Psoas muscle (tissue), 8 donors: ENCODE results near the gene TRAF3IP1. TPM values are rescaled to one million over a fixed set of nuclear protein-coding genes. Genes with fewer than 3 reads are reported as not detected.

Experiments used
- ATAC-seq, 4 donors: fragments of 200-7000 bp; cut with Tn5 transposase; one replicate each; pipeline ENCODE4 v1.9.1; 2020; ENCODE audit warnings: moderate library complexity in 3 of 4, mild to moderate bottlenecking in 2 of 4
- DNase-seq, 2 donors: peaks; one replicate each; pipeline ENCODE4 v3.0.0-alpha.2; 2020
- H3K27ac ChIP-seq: fragments of 200-600 bp; one replicate; pipeline ENCODE4 v1.8.0; 2022
- H3K27me3 ChIP-seq, 3 donors: fragments of 200-600 bp in 1 of 3; one replicate each; pipeline versions ENCODE4 v1.6.1 to v1.8.0; 2013 to 2022; ENCODE audit warnings: low read length in 2 of 3, mild to moderate bottlenecking in 2 of 3, moderate library complexity in 1 of 3; ENCODE audit not compliant: insufficient read depth in 3 of 3
- H3K36me3 ChIP-seq, 2 donors: fragments of 200-600 bp in 1 of 2; one replicate each; pipeline versions ENCODE4 v1.6.1 to v1.8.0; 2013 to 2022; ENCODE audit warnings: low read depth in 1 of 2, mild to moderate bottlenecking in 1 of 2, moderate library complexity in 1 of 2; ENCODE audit not compliant: insufficient read depth in 1 of 2
- H3K4me1 ChIP-seq: fragments of 200-600 bp; one replicate; pipeline ENCODE4 v1.8.0; 2022
- H3K4me3 ChIP-seq: fragments of 200-600 bp; one replicate; pipeline ENCODE4 v1.8.0; 2022; ENCODE audit warnings: mild to moderate bottlenecking
- H3K9me3 ChIP-seq: fragments of 200-600 bp; one replicate; pipeline ENCODE4 v1.8.0; 2022
- WGBS, 3 donors: extraction: QIAGEN DNeasy Blood & Tissue Kit; methylation state at CpG; one replicate each; pipeline versions ENCODE4 v1.1.6 to v1.1.7; 2013; 5-methylcytosine and 5-hydroxymethylcytosine counted together
- intact Hi-C, 2 donors: fragments of 100-400 bp; cut with DNase I; formaldehyde crosslinking; loops; one replicate each; pipeline versions ENCODE4 v1.11.0 to v1.14.2; 2022
- polyA plus RNA-seq, 3 donors: library from polyadenylated mRNA; stranded (reverse); fragments of 200-250 nt; gene quantifications; one replicate each; pipeline ENCODE4 v1.2.3, GENCODE V29; 2013
- total RNA-seq, 4 donors: library from RNA; stranded (reverse); fragmentation: NEBNext Ultra II Directional in 2 of 4; extraction: Animal tissue kit (Norgen Biotek cat#: 25700) in 2 of 4; gene quantifications; one replicate each; pipeline versions ENCODE4 v1.2.1 to v1.2.4, GENCODE V29; 2021 to 2023
- TF ChIP-seq, protein P1 (sequence below): fragments of 200-600 bp; IDR thresholded peaks from one replicate; pipeline ENCODE4 v1.8.0; 2022; ENCODE audit warnings: antibody characterized with exemption
- donor health status: healthy with polysubstance abuse.
- donor health status: DM: no; HTN: no; CAD: no; lungs with moderate emphysema.
- donor health status: Bipolar disorder and iron deficiency.
- donor health status: healthy.
- donor health status: DM: yes; HTN: yes; CAD: no.
- donor health status: DM: no; HTN: no; CAD: no.
- donor health status: DM: no; HTN: no; CAD: no.
- donor health status: DM: yes; HTN: yes; CAD: no.

The TRAF3IP1 gene
- total and polyA plus RNA-seq, 7 donors = 2.9 to 30.9 (median 16.3) TPM

DNA sequence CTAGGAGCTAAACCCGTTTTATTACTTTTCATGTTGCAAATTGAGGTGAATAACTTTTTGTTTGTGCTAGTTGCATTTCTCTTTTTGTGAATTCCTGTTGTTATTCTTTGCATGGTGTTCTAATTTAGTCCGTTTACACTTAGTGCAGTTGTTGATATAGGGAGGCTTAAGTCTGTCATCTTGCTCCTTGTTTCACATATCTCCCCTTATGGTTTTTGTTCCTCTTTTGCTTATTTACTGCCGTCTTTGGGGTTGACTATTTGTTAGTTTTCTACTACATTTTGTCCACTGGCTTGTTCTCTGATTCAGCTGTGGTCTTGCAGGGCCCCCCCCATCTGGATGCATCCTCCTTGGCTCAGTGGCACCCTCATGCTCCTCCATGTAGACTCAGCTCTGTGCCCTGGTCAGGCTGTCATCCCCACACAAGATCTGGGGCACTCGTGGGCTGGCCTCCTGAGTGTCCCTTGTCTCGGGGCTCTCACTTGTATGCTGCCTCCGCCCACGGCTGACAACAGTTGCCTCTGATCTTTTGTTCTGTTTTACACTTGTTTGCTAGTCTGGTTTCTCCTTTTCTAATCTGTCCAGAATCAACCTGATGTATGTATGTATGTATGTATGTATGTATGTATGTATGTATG is 63.5 kb downstream of the TRAF3IP1 start:
- intact Hi-C loops = loop anchor here in 1 of 2 donors (5.0 kb wide), 1 partner anchor 38 kb away; no protein-coding TSS in a partner anchor
- TF ChIP-seq, protein P1, sequence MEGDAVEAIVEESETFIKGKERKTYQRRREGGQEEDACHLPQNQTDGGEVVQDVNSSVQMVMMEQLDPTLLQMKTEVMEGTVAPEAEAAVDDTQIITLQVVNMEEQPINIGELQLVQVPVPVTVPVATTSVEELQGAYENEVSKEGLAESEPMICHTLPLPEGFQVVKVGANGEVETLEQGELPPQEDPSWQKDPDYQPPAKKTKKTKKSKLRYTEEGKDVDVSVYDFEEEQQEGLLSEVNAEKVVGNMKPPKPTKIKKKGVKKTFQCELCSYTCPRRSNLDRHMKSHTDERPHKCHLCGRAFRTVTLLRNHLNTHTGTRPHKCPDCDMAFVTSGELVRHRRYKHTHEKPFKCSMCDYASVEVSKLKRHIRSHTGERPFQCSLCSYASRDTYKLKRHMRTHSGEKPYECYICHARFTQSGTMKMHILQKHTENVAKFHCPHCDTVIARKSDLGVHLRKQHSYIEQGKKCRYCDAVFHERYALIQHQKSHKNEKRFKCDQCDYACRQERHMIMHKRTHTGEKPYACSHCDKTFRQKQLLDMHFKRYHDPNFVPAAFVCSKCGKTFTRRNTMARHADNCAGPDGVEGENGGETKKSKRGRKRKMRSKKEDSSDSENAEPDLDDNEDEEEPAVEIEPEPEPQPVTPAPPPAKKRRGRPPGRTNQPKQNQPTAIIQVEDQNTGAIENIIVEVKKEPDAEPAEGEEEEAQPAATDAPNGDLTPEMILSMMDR = no peak
- H3K27me3 ChIP-seq = no peaks in the 10 kb centered on the region
- no peak for DNase-seq
- H3K4me3 ChIP-seq = no peak overlapping the region
- H3K27ac ChIP-seq = no peak overlapping the region
- ATAC-seq = no peak
- no peaks in the 10 kb centered on the region for H3K36me3 ChIP-seq
- 96 to 99% (median 96%) methylated on average over 7 of the region's 7 CpGs for WGBS, 3 donors
- no peaks in the 10 kb centered on the region for H3K9me3 ChIP-seq
- peaks cover 5% of the 10 kb centered on the region for H3K4me1 ChIP-seq

DNA sequence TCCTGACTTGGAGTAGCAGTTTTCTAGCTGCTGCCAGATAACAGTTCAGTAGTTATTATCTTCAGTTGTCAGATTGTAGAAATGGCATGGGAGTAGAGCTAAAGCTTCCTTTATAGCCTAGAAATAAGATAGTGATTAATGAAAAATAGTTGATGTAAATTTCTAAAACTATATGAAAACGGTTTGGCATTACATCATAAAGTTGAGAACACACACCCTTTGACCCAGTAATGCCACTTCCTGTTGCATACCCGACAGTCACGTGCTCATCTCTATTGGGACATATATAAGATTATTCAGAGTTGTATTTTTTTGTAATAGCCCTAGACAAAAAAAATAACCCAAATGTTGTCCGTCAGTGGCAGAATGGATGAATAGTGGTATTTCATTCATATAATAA is 67.0 kb downstream of the TRAF3IP1 start:
- TF ChIP-seq, protein P1 = no peak
- WGBS, 3 donors = 72 to 76% (median 76%) methylated on average over 4 of the region's 4 CpGs

DNA sequence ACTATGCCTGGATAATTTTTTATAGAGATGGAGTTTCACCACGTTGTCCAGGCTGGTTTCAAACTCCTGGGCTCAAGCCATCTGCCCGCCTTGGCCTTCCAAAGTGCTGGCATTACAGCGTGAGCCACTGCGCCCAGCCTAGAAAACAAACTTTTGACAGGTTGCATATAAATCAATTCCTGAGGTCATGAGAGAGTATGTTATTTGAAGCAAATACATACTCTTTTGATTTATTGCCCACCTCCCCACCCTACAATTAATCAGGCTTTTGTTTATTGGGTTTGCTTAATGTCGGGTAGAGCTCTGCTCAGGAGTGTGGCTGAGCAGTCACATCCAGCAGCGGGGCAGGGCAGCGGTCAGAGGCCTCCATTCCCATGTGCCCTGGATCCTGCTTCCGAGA is 68.5 kb downstream of the TRAF3IP1 start:
- peak overlapping the region; percentile 95 for H3K27ac ChIP-seq
- intact Hi-C loops = no loop called here

More for the DNA sequence above, 67.0 kb downstream of the TRAF3IP1 start:
- H3K4me3 ChIP-seq = no peak overlapping the region
- ATAC-seq (no peak), DNase-seq (no peak)
- no peaks in the 10 kb centered on the region for H3K27me3 ChIP-seq
- no peaks in the 10 kb centered on the region for H3K36me3 ChIP-seq
- peaks cover 21% of the 10 kb centered on the region for H3K4me1 ChIP-seq
- intact Hi-C loops = no loop called here
- H3K9me3 ChIP-seq = no peaks in the 10 kb centered on the region
- H3K27ac ChIP-seq = no peak overlapping the region

DNA sequence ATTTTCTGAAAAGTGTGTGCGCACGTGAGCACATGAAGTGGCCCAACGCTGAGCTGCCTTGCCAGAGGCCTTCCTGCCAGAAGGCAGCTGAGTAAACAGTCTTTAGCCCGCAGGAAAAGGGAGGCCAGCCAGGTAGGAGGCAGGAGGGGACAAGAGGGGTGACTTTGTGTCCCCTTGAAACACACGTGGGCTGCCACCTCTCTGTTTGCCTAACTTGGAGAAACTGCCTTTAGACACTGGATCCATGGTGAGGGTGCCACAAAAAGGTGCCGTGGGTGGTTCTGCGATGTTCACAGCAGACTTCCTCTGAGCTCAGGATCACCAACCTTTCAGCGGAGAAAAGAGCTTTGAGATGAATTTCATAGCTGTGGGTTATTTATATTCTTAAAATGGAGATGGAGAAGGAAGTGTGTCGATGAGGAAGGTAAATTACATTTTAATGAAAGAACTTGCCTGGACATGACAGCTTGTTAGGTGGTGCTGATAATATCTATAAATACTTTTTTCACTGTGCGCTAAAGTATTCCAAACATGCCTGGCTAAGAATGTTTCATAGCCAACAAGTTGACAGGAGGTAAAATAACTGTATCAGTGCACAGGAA is 69.8 kb downstream of the TRAF3IP1 start:
- intact Hi-C loops = no loop called here
- ATAC-seq (peak; percentile 88 to 92 (median 91)), DNase-seq (peak in 1 of 2 donors; percentile 68)
- WGBS, 3 donors = 30 to 40% (median 32%) methylated on average over 10 of the region's 10 CpGs
- Histone ChIP-seq H3K36me3 (no peaks in the 10 kb centered on the region), H3K27me3 (no peaks in the 10 kb centered on the region), H3K27ac (peak overlapping the region; percentile 95), H3K4me1 (peaks cover 21% of the 10 kb centered on the region), H3K9me3 (no peaks in the 10 kb centered on the region), H3K4me3 (peak overlapping the region; percentile 31)
- TF ChIP-seq, protein P1 = no peak

More for the DNA sequence above, 68.5 kb downstream of the TRAF3IP1 start:
- Histone ChIP-seq H3K4me3 (no peak overlapping the region), H3K36me3 (no peaks in the 10 kb centered on the region), H3K4me1 (peaks cover 21% of the 10 kb centered on the region), H3K27me3 (no peaks in the 10 kb centered on the region), H3K9me3 (no peaks in the 10 kb centered on the region)
- TF ChIP-seq, protein P1 = no peak
- peak; percentile 18 to 48 (median 34) for ATAC-seq
- WGBS, 3 donors = 25 to 38% (median 28%) methylated on average over 8 of the region's 8 CpGs
- no peak for DNase-seq
